H7 (cell line): ENCODE results near the gene FOXG1. TPM values are rescaled to one million over a fixed set of nuclear protein-coding genes. Genes with fewer than 3 reads are reported as not detected.

Source experiments
- DNase-seq: peaks from one replicate; pipeline ENCODE4 v3.0.0; 2012
- H3K27me3 ChIP-seq: 2 replicates; pipeline ENCODE4 v1.6.0; 2011; ENCODE audit warnings: mild to moderate bottlenecking, low read length; ENCODE audit not compliant: control insufficient read depth, insufficient read depth
- H3K36me3 ChIP-seq: replicated peaks from 2 replicates; pipeline ENCODE4 v1.5.1; 2011; ENCODE audit warnings: low read length; ENCODE audit not compliant: control insufficient read depth, insufficient read depth
- H3K4me3 ChIP-seq: 2 replicates; pipeline ENCODE4 v1.5.1; 2011; ENCODE audit warnings: low read depth, mild to moderate bottlenecking, control low read depth, low read length, moderate library complexity; ENCODE audit not compliant: insufficient read depth
- total RNA-seq: library from RNA; depleted of rRNA; stranded (reverse); fragments of >200 nt; shearing (Covaris generic); gene quantifications from 2 replicates; pipeline ENCODE4 v1.2.3, GENCODE V29; 2014; rRNA removed

Gene FOXG1
- total RNA-seq, result 0.04 and 0.14 TPM in 2 replicates

DNA sequence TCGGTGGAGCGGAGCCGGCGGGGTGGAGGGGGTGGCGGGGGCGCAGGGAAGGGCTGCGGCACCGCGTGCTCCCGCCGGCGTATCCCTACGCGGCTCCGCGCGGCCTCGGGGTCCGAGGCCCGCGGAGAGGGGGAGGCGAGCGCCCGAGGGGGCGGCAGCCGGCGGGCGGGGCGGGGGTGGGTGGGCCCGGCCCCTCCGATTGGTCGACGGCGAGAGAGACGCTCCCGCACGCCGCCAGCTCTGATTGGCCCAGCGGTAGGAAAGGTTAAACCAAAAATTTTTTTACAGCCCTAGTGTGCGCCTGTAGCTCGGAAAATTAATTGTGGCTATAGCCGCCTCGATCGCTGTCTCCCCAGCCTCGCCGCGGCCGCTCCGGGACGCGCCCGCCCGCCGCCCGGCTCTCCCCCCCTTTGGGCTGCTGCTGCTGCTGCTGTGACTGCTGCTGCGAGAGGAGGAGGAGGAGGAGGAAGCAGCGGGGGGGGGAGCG is at the start of gene FOXG1:
TSS of gene FOXG1 (plus strand) at position 319 of the 487 bp plus-strand sequence. CDS start 493 bp downstream, outside the sequence.
- peaks cover 92% of the 10 kb centered on the region for H3K27me3 ChIP-seq
- no peaks in the 10 kb centered on the region for H3K36me3 ChIP-seq
- DNase-seq, result peak; percentile 98
- H3K4me3 ChIP-seq, result peak within 1 kb of the TSS; percentile 36

DNA sequence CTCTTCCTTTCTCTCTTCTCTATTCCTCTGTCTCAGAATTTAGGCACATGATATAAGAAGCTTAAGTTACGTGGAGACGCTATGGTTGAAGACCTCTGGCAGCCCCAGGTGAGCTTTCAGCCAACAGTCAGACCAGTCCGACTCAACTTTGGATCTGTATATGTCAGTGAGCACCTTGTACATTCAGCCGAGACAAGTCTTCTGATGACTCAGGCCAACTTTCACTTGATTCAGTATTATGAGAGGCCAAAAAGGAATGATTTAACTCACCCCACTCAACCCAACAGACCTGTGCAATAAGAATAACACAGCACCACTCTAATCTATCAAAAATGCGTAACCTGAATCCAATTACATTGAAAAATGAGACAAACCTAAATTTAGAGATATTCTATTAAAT is 47.5 kb upstream of the FOXG1 start:
- no peak for DNase-seq
- no peaks in the 10 kb centered on the region for H3K36me3 ChIP-seq
- no peak overlapping the region for H3K4me3 ChIP-seq
- H3K27me3 ChIP-seq, result no peaks in the 10 kb centered on the region

DNA sequence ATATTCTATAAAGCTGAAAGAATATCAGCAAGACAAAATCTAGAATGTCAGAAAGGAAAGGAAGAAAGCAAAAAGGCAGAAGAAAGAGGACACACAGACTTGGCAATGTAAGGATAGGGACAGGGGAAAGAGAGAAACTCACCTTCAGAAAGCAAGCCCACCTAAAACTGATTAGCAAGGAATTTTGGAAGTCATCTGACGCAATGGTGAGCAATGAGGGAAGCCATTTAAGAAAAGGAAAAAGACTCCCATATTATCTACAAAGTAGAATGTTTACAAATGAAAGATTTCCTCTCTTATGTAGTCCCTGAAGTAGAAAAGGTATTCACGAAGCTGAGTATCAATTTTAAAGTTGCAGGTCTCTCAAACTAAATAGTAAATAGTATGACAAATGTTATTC is 35.2 kb upstream of the FOXG1 start:
- Histone ChIP-seq H3K27me3 (no peaks in the 10 kb centered on the region), H3K36me3 (no peaks in the 10 kb centered on the region), H3K4me3 (no peak overlapping the region)
- DNase-seq, result no peak

DNA sequence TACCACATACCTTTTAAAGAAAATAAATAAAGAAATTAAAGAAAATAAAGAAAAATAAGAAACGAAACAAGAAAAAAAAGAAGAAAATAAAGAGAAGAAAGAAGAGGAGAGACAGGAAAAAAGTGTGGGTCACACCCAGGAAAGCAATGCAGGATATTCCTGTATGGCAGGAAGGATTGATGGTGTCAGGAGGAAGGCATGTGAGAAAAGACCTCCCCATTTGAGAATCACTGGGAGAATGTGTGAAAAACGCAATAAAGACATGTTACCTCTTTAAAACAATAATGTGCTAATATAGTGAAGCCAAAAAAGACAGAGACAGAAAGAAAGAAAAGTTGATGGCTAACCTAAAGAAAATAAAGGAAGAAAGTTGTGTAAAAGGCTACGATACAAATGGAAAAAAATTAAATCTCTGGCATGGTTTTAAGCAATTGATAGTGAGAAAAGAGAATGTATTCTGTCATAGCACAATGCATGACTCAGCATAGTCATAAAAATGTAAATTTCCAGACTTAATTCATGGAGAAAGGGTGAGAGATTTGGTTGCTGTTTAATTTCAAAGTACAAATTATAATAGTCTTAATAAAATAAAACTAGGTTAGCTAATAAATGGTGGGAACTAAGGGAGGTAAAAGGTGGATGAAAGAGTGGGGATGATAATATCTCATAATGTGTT is 24.3 kb upstream of the FOXG1 start:
- Histone ChIP-seq H3K27me3 (no peaks in the 10 kb centered on the region), H3K4me3 (no peak overlapping the region), H3K36me3 (no peaks in the 10 kb centered on the region)
- DNase-seq, result no peak

DNA sequence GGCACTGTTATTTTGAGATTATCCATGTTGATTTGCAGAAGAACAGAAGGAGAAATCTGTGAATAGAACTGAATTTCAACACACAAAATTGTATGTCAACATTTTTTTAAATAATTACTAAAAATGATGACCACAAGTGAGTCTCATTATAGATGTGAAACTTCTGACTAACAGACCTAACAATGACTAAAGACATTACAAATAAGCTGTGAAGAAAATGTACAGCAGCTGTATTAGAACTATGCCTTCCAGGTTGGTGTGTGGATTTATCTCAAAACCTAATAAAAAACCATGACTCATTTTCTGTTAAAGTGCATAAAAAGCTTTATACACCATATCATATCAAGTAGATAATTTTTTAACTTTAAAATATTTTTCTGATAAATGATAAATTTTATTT is 22.5 kb upstream of the FOXG1 start:
- Histone ChIP-seq H3K27me3 (no peaks in the 10 kb centered on the region), H3K4me3 (no peak overlapping the region), H3K36me3 (no peaks in the 10 kb centered on the region)
- DNase-seq, result no peak

DNA sequence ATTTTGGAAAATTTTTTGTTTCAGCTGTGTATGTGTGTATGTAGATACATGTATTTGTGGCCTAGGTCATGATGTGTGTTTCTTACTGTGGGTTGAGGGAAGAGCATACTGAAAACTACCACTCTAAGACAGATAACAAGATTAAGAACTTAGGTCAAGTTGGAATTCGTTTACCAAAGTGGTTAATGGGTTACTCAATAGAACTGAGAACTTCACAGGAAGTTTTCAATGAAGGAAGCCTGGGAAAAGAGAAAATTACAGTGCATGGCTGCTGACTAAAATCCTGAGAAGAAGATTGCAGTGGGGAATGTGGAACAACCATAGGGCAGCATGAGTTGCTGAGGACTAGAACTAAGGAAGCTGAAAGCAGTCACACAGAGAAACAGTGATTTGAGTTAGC is 21.4 kb upstream of the FOXG1 start:
- DNase-seq, result no peak
- H3K36me3 ChIP-seq, result no peaks in the 10 kb centered on the region
- H3K4me3 ChIP-seq, result no peak overlapping the region
- H3K27me3 ChIP-seq, result no peaks in the 10 kb centered on the region

DNA sequence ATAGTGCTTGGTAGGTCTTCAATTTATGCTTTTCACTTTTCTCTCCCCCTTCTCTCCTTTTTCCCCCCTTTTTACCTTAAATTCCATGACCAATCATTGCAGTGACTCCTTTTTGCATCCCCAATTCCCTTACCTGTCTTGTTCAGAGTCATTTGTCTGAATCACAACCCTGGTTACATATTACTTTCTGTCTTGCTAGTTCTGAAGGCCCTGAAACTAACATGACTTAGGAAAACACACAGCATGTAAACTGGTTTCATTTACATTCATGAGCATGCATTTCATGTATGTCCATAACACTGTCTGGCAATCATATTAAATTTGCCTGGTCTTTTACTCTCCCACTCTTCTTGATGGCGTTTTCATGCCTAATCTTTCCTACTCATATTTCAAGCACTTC is 20.3 kb upstream of the FOXG1 start:
- H3K36me3 ChIP-seq, result no peaks in the 10 kb centered on the region

DNA sequence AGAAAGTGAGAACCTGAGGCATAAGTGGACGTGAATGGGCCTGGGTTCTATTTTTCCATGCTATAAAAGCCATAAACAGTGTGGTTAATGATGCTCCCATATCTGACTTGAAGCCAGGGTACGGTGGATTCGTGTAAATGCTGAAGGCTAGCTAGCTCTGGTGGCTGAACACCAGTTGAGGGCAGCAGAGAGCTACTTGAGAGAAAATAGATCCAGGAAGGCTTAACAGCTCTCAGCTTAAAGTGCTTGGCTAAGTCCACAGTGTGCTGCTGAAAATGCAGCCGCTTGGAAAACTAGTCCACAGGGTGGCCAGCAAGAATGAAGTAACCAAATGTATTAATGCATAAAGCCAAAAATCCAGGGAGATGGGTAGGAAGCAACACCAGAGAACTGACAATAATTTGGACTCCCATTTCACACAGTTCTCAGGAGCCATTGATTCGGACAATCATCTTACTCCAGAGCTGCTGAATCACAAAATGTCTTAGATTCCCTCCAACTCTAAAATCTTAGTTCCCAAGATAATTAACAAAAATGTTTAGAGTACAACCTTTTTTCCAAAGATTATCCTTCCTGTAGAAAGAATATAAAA is 15.0 kb upstream of the FOXG1 start:
- peak; percentile 71 for DNase-seq
- no peaks in the 10 kb centered on the region for H3K36me3 ChIP-seq
- no peak overlapping the region for H3K4me3 ChIP-seq
- peaks cover 22% of the 10 kb centered on the region for H3K27me3 ChIP-seq

More for the DNA sequence above, 20.3 kb upstream of the FOXG1 start:
- Histone ChIP-seq H3K4me3 (no peak overlapping the region), H3K27me3 (no peaks in the 10 kb centered on the region)
- DNase-seq, result no peak

DNA sequence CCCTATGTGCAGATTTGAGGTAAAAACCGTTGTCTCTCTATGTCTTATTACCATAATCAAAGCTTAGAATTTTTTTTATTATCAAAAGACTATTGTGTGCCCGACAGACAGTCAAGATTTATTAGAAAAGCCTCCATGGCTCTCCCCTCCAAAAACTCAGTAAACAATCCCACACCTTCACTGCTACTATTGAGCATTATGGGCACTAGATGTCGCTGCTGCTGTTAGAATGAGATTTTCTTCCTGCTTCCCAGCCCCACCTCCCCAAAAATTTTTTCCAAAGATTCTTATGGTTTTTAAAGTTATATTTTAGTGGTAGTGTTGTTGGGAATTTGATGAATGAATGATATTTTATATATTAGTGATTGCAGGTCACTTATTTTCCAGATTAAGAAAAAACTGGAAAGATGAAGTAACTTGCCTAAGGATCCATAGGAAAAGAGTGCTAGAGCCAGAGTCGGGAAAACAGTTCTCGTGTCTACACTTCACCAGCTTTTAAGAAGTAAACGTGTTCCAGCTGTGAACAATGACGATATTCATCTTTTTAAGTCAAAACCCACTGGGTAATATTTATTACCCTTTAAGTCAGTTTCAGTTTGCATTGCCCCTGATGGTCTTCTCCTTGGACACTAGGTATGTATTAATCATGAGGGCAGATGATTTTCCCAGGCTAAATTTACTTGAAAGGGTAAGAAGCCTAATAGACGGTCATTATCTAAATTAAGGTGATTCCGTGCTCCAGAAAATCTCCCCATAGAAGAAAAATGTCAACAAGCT is 12.2 kb upstream of the FOXG1 start:
- Histone ChIP-seq H3K4me3 (no peak overlapping the region), H3K36me3 (no peaks in the 10 kb centered on the region), H3K27me3 (peaks cover 50% of the 10 kb centered on the region)
- peak; percentile 69 for DNase-seq

DNA sequence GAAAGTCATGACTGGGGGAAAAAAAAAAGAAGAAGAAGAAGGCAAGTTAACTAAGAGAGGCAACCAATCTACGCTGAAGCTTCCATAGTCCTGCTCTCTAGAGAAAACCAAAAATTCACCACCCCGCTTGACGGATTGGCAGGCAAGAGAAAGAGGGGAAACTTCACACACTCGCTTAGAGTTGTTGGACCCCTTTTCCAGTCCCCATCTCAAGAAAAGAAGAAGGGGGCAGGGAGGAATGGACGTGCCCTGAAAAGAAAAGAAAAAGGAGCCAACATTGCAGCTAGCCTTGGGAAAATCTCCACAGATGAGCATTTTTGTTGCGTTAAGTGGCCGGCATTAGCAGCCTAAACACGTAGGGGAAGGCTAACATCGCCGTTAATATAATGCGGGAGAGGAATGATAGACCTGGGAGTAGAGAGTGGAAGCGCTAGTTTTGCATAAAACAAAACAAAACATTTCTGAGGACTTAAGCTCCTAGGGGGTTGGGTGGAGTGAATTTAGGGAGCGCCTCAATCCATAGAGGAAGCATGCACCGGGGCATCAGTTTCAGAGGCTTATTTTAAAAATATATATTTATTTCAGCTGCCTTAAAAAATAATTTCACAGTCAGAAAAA is 11.3 kb upstream of the FOXG1 start:
- DNase-seq, result no peak
- peaks cover 59% of the 10 kb centered on the region for H3K27me3 ChIP-seq
- H3K4me3 ChIP-seq, result no peak overlapping the region
- H3K36me3 ChIP-seq, result no peaks in the 10 kb centered on the region

DNA sequence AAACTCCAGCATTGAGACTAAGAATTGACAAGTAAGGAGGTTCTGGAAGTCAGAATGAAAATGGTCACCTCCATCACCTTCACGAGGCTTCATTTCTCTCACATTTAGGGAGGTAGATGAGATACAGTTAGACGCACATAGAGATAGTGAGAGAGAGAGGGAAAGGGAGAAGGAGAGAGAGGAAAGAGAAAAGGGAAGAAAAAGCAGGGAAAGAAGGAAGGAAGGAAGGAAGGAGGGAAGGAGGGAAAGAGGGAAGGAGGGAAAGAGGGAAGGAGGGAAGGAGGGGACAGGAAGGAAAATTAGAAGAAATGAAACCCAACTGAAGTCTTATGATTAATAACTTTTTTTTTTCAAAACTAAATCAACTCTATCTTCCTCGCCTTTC is 10.7 kb upstream of the FOXG1 start:
- Histone ChIP-seq H3K27me3 (peaks cover 65% of the 10 kb centered on the region), H3K36me3 (no peaks in the 10 kb centered on the region), H3K4me3 (no peak overlapping the region)
- no peak for DNase-seq

DNA sequence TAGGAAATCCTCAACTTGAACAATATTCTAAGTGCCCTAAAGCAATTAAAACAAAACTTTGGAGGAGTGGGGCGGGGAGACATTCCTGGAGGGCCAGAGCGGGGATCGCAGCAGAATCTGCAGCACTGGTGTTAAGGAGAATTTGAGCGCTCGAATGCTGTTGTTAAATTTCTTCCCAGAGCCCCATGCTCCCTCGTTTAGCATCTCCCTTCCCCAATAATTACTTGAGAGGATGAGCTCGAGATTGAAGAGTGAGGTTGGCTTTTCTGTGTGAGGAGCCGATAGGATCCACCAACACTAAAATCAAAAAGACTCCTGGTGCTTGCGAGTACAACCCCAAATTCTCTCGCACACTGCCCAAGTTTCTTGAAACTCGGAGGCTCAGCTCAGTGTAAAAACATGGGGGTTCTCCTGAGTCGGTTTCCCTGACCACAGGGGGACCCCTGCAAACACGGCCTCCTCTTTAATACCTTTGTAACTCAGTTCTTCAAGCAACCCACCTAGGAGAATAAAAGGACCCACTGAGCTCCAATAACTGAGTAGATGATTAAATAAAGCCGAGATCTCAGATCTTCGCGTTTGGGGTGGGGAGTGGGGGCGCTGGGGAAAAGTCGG is 10.2 kb upstream of the FOXG1 start:
- H3K36me3 ChIP-seq, result no peaks in the 10 kb centered on the region
- H3K4me3 ChIP-seq, result no peak overlapping the region
- peaks cover 70% of the 10 kb centered on the region for H3K27me3 ChIP-seq
- no peak for DNase-seq

DNA sequence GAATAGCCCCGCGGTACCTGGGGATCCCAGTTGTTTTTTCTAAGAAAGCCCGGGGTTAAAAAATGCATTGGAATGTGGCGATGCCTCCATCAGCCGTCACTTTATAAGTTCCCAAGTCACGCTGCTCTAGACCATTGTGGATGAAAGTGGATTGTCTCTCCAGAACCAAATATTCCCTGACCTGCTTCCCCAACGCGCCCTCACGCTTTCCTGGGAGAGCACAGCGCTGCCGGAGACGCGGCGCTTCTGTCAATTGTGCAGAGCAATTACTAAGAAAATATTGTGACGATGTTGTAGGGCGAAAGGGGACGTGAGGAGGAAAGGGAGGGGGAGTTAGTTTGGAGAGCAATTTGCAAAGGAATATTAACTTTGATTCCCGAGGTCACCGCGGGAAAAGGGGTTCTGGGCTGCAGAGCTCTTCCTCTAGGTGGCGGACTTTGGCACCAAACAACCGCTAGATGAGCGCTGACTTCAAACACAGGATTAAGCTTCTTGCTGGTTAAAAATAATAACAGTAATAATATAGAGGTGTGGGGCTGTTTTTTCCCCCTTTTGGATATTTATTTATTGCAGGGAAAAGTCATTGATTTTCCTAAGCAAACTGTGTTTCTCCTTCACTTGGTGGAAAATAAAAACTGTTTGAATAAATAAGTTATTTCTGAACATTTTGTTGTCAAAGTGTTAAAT is 9.6 kb upstream of the FOXG1 start:
- H3K36me3 ChIP-seq, result no peaks in the 10 kb centered on the region
- H3K4me3 ChIP-seq, result no peak overlapping the region
- H3K27me3 ChIP-seq, result peaks cover 77% of the 10 kb centered on the region
- peak; percentile 68 for DNase-seq

DNA sequence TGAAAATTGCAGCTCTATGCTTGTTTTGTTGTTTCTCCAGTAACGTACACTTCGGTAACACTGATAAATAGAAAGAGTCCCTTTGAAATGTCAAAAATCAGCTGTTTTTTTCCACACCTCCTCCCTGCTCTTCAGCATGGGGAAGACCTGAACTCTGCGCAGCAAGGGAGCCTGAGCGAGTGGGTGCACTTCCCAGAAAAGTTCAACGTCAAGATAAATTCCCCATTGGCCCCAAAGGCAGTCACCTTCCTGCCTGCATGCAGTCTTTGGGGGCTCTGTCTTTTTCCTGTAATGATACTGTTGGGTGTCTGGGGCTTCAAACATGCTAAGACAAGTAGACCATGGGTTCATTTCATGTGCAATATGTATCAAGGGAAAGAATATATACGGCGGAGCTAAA is 8.8 kb upstream of the FOXG1 start:
- no peak overlapping the region for H3K4me3 ChIP-seq

More for the DNA sequence above, 8.8 kb upstream of the FOXG1 start:
- Histone ChIP-seq H3K36me3 (no peaks in the 10 kb centered on the region), H3K27me3 (peaks cover 84% of the 10 kb centered on the region)
- no peak for DNase-seq
